ENCODE data around the gene TRIB2. TPM values are rescaled to one million over a fixed set of nuclear protein-coding genes. Genes with fewer than 3 reads are reported as not detected.

TRIB2 gene
- total and polyA plus RNA-seq, 2 of the 4 experiments (the other 2 are of a cell fraction), result 12.0 to 12.7 TPM

DNA sequence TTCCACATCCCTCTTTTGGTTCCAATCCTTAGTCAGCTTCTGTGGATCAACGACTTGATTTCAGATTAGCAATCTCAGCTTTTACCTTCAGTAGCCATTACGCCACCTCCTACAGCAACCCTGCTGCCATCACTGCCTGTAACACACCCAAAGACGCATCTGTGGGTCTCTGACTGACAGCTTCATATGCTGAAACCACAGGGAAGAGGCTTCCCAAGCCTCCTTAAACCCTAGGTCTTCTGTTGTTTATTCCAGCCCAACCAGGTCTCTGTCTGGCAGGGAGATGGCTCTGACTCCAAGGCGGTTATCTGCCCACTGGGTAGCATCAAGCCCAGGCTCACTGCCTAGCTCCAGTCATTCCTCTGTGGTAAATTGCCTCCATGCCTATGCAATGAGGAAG, 28.6 kb upstream of the TRIB2 start:
- Histone ChIP-seq H3K27me3 (ENCODE audit: control insufficient read depth, insufficient read depth, low read length) (no peaks in the 10 kb centered on the region), H4K5ac (ENCODE audit: low read depth, low read length) (no peak overlapping the region), H4K91ac (ENCODE audit: insufficient read depth, low read depth, low read length) (no peak overlapping the region), H2AK5ac (ENCODE audit: low read depth, low read length) (no peak overlapping the region), H3K18ac (ENCODE audit: low read depth, low read length) (0 out of 2 replicates have a peak overlapping the region, but pooled peaks have one; percentile 20), H3K4me1 (ENCODE audit: control insufficient read depth, insufficient read depth, low read length) (peaks cover 11% of the 10 kb centered on the region), H3K4me2 (ENCODE audit: low read depth, low read length) (no peak overlapping the region), H3K9me1 (ENCODE audit: insufficient read depth, low read length) (no peaks in the 10 kb centered on the region), H3K14ac (replicated peaks; ENCODE audit: low read depth, low read length) (no peak overlapping the region), H3K56ac (ENCODE audit: extremely low read depth, insufficient read depth, low read length) (no peak overlapping the region), H4K20me1 (ENCODE audit: insufficient read depth, low read length) (no peaks in the 10 kb centered on the region), H3K9me3 (ENCODE audit: control insufficient read depth, insufficient read depth, low read length) (peaks cover 2% of the 10 kb centered on the region), H2AFZ (replicated peaks; ENCODE audit: low read length, poor library complexity) (no peak overlapping the region), H2BK5ac (ENCODE audit: low read depth, low read length, poor library complexity, severe bottlenecking) (no peak overlapping the region), H2BK15ac (ENCODE audit: low read depth, low read length) (no peak overlapping the region), H3K23ac (ENCODE audit: low read depth, low read length) (no peak overlapping the region), H3K4me3 (ENCODE audit: insufficient read depth, low read depth, low read length) (no peak overlapping the region), H3K27ac (ENCODE audit: insufficient read depth, low read length) (no peak overlapping the region), H2BK20ac (ENCODE audit: low read depth, low read length) (no peak overlapping the region), H2BK120ac (ENCODE audit: low read depth, low read length) (no peak overlapping the region), H3K4ac (ENCODE audit: low read depth, low read length) (no peak overlapping the region), H3K9ac (ENCODE audit: low read depth, low read length) (no peak overlapping the region), H3K79me1 (ENCODE audit: low read depth in 1 of 2, low read length in 2 of 2) (no peaks in the 10 kb centered on the region), H4K8ac (ENCODE audit: low read depth in 2 of 2, low read length in 2 of 2) (no peak overlapping the region), H3K36me3 (ENCODE audit: control insufficient read depth, insufficient read depth, low read length) (no peaks in the 10 kb centered on the region), H2AK9ac (replicated peaks; ENCODE audit: low read depth, low read length, poor library complexity) (no peak overlapping the region)
- in situ Hi-C loops (cut with MboI; ENCODE audit: low sequenced_read_pairs), result no loop called here
- no peak for TF ChIP-seq BHLHE40 (IDR thresholded peaks at IDR 0.05; ENCODE audit: low read depth, low read length)
- no peak for TF ChIP-seq MAZ (IDR thresholded peaks at IDR 0.05; ENCODE audit: borderline replicate concordance, low read depth, low read length)
- TF ChIP-seq RAD21 (IDR thresholded peaks at IDR 0.05; ENCODE audit: low read length), result no peak
- TF ChIP-seq MXI1 (IDR thresholded peaks at IDR 0.05; ENCODE audit: borderline replicate concordance, low read depth, low read length), result no peak
- TF ChIP-seq, protein P1, sequence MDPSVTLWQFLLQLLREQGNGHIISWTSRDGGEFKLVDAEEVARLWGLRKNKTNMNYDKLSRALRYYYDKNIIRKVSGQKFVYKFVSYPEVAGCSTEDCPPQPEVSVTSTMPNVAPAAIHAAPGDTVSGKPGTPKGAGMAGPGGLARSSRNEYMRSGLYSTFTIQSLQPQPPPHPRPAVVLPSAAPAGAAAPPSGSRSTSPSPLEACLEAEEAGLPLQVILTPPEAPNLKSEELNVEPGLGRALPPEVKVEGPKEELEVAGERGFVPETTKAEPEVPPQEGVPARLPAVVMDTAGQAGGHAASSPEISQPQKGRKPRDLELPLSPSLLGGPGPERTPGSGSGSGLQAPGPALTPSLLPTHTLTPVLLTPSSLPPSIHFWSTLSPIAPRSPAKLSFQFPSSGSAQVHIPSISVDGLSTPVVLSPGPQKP (IDR thresholded peaks at IDR 0.05; ENCODE audit: borderline replicate concordance, low read depth, low read length), result no peak
- no peak for TF ChIP-seq CEBPB (IDR thresholded peaks at IDR 0.05; ENCODE audit: low read depth, low read length)
- no peak for TF ChIP-seq FOS (IDR thresholded peaks at IDR 0.05; ENCODE audit: low read depth, low read length)
- TF ChIP-seq RCOR1 (IDR thresholded peaks at IDR 0.05; ENCODE audit: insufficient replicate concordance, low read length), result no peak
- no peak for TF ChIP-seq SMC3 (IDR thresholded peaks at IDR 0.05; ENCODE audit: low read depth, low read length)
- no peak for TF ChIP-seq MAFK (IDR thresholded peaks at IDR 0.05; ENCODE audit: low read depth, low read length)
- TF ChIP-seq, protein P2, sequence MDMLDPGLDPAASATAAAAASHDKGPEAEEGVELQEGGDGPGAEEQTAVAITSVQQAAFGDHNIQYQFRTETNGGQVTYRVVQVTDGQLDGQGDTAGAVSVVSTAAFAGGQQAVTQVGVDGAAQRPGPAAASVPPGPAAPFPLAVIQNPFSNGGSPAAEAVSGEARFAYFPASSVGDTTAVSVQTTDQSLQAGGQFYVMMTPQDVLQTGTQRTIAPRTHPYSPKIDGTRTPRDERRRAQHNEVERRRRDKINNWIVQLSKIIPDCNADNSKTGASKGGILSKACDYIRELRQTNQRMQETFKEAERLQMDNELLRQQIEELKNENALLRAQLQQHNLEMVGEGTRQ (IDR thresholded peaks at IDR 0.05; ENCODE audit: low read depth, low read length), result no peak
- TF ChIP-seq POLR2A (IDR thresholded peaks at IDR 0.05; ENCODE audit: low read depth, low read length), result no peak
- TF ChIP-seq NFE2L2 (IDR thresholded peaks at IDR 0.05; ENCODE audit: low read depth, low read length), result no peak
- no peak for TF ChIP-seq RFX5 (IDR thresholded peaks at IDR 0.05; ENCODE audit: low read depth, low read length)
- no peak for TF ChIP-seq CHD1 (IDR thresholded peaks at IDR 0.05; ENCODE audit: low read depth, low read length)
- TF ChIP-seq, protein P3, sequence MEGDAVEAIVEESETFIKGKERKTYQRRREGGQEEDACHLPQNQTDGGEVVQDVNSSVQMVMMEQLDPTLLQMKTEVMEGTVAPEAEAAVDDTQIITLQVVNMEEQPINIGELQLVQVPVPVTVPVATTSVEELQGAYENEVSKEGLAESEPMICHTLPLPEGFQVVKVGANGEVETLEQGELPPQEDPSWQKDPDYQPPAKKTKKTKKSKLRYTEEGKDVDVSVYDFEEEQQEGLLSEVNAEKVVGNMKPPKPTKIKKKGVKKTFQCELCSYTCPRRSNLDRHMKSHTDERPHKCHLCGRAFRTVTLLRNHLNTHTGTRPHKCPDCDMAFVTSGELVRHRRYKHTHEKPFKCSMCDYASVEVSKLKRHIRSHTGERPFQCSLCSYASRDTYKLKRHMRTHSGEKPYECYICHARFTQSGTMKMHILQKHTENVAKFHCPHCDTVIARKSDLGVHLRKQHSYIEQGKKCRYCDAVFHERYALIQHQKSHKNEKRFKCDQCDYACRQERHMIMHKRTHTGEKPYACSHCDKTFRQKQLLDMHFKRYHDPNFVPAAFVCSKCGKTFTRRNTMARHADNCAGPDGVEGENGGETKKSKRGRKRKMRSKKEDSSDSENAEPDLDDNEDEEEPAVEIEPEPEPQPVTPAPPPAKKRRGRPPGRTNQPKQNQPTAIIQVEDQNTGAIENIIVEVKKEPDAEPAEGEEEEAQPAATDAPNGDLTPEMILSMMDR (conservative IDR thresholded peaks at IDR 0.05; ENCODE audit: low read depth, low read length), result no peak
- dilution Hi-C loops (cut with HindIII; ENCODE audit: low sequenced_read_pairs, unreplicated experiment), result no loop called here
- ChIA-PET POLR2A (ENCODE audit: unreplicated experiment) (no interaction called here), CTCF (interaction anchor here (1.4 kb wide), 1 partner anchor 10 kb away, joined by 4 read pairs; no protein-coding TSS in a partner anchor)
- BruUV-seq (replicated peaks), result no TSS peak
- intact Hi-C loops (cut with micrococcal nuclease), result loop anchor here (5.0 kb wide), 1 partner anchor 81 kb away; no protein-coding TSS in a partner anchor
- ATAC-seq (ENCODE audit: low read depth) (no peak), DNase-seq (no peak)
- WGBS, 2 experiments (ENCODE audit: extremely low coverage in 2 of 2, insufficient read length in 1 of 2), result 100% methylated on average over 1 of the region's 4 CpGs; no CpG with 5 or more reads in 1 of the 2 experiments
